Nephron (organoid): Measurements from ENCODE around the gene ANKRA2.

Experiments used
- H3K27ac Mint-ChIP-seq, 3 experiments: 2 replicates each; pipeline ENCODE4 v1.8.0; 2020; ENCODE audit warnings: mixed read lengths in 3 of 3, mild to moderate bottlenecking in 2 of 3, moderate library complexity in 1 of 3
- H3K27me3 Mint-ChIP-seq: 2 replicates; pipeline ENCODE4 v1.8.0; 2021; ENCODE audit warnings: low read depth, mild to moderate bottlenecking, moderate library complexity, mixed read lengths
- H3K36me3 Mint-ChIP-seq: 2 replicates; pipeline ENCODE4 v1.8.0; 2020; ENCODE audit warnings: low read depth, mixed read lengths
- H3K4me1 Mint-ChIP-seq: 2 replicates; pipeline ENCODE4 v1.8.0; 2020; ENCODE audit warnings: mixed read lengths
- H3K4me3 Mint-ChIP-seq, 3 experiments: 2 replicates each; pipeline ENCODE4 v1.8.0; 2020; ENCODE audit warnings: mild to moderate bottlenecking in 3 of 3, mixed read lengths in 3 of 3, moderate library complexity in 2 of 3
- H3K9me3 Mint-ChIP-seq: 2 replicates; pipeline ENCODE4 v1.8.0; 2020; ENCODE audit warnings: mixed read lengths
- CTCF ChIP-seq, 3 experiments: fragments of 200-600 bp; sonication (generic); IDR thresholded peaks; one replicate each; pipeline ENCODE4 v1.5.0; 2021; ENCODE audit warnings: antibody characterized with exemption in 3 of 3; ENCODE audit not compliant: unreplicated experiment in 3 of 3

Gene ANKRA2

GRCh38 chr5:73534011-73534644 lies 31.3 kb downstream of the ANKRA2 start:
- Mint-ChIP-seq H3K9me3 (peaks cover 20% of the 10 kb centered on the region), H3K36me3 (no peaks in the 10 kb centered on the region), H3K27me3 (peaks cover 16% of the 10 kb centered on the region), H3K4me3 (no peak overlapping the region), H3K4me1 (no peaks in the 10 kb centered on the region), H3K27ac (no peak overlapping the region)
- TF ChIP-seq CTCF (IDR thresholded peaks at IDR 0.05; ENCODE audit: unreplicated experiment in 3 of 3), result no peak

GRCh38 chr5:73532195-73532594 lies 33.2 kb downstream of the ANKRA2 start:
- Mint-ChIP-seq H3K4me1 (no peaks in the 10 kb centered on the region), H3K4me3 (no peak overlapping the region), H3K27ac (no peak overlapping the region), H3K36me3 (no peaks in the 10 kb centered on the region), H3K9me3 (peaks cover 20% of the 10 kb centered on the region), H3K27me3 (peaks cover 16% of the 10 kb centered on the region)
- TF ChIP-seq CTCF (IDR thresholded peaks at IDR 0.05; ENCODE audit: unreplicated experiment in 3 of 3), result no peak

GRCh38 chr5:73531356-73531755 lies 34.1 kb downstream of the ANKRA2 start:
- no peak for TF ChIP-seq CTCF (IDR thresholded peaks at IDR 0.05; ENCODE audit: unreplicated experiment in 3 of 3)
- Mint-ChIP-seq H3K9me3 (peaks cover 20% of the 10 kb centered on the region), H3K27ac (no peak overlapping the region), H3K27me3 (peaks cover 16% of the 10 kb centered on the region), H3K36me3 (no peaks in the 10 kb centered on the region), H3K4me1 (no peaks in the 10 kb centered on the region), H3K4me3 (no peak overlapping the region)

GRCh38 chr5:73529081-73529480 lies 36.4 kb downstream of the ANKRA2 start:
- Mint-ChIP-seq H3K4me1 (no peaks in the 10 kb centered on the region), H3K9me3 (peaks cover 12% of the 10 kb centered on the region), H3K27me3 (peaks cover 16% of the 10 kb centered on the region), H3K4me3 (no peak overlapping the region), H3K27ac (no peak overlapping the region), H3K36me3 (no peaks in the 10 kb centered on the region)
- TF ChIP-seq CTCF (IDR thresholded peaks at IDR 0.05; ENCODE audit: unreplicated experiment in 3 of 3), result no peak

- H3K36me3 Mint-ChIP-seq, result no peaks in the 10 kb centered on the region
- TF ChIP-seq CTCF (IDR thresholded peaks at IDR 0.05; ENCODE audit: unreplicated experiment in 3 of 3), result no peak
Measured at GRCh38 chr5:73528248-73528647, 37.2 kb downstream of the ANKRA2 start.

GRCh38 chr5:73525606-73526203 lies 39.7 kb downstream of the ANKRA2 start:
- no peaks in the 10 kb centered on the region for H3K9me3 Mint-ChIP-seq
- no peaks in the 10 kb centered on the region for H3K27me3 Mint-ChIP-seq
- H3K4me3 Mint-ChIP-seq, result no peak overlapping the region
- H3K27ac Mint-ChIP-seq, result no peak overlapping the region
- no peaks in the 10 kb centered on the region for H3K36me3 Mint-ChIP-seq
- H3K4me1 Mint-ChIP-seq, result no peaks in the 10 kb centered on the region
- no peak for TF ChIP-seq CTCF (IDR thresholded peaks at IDR 0.05; ENCODE audit: unreplicated experiment in 3 of 3)

More at GRCh38 chr5:73528248-73528647, 37.2 kb downstream of the ANKRA2 start:
- Mint-ChIP-seq H3K4me3 (no peak overlapping the region), H3K4me1 (no peaks in the 10 kb centered on the region), H3K27me3 (peaks cover 10% of the 10 kb centered on the region), H3K27ac (no peak overlapping the region), H3K9me3 (peaks cover 5% of the 10 kb centered on the region)
